Measurements from ENCODE around the gene MAPK4. TPM values are rescaled to one million over a fixed set of nuclear protein-coding genes. Genes with fewer than 3 reads are reported as not detected.
"Not testable (repeated sequence)": the region's sequence is repeated elsewhere in the genome, so short reads cannot be mapped to it uniquely, and the experiment has no call there.

The MAPK4 gene
- polyA plus RNA-seq, 4 donors: 0.22 to 0.92 (median 0.76) TPM

DNA sequence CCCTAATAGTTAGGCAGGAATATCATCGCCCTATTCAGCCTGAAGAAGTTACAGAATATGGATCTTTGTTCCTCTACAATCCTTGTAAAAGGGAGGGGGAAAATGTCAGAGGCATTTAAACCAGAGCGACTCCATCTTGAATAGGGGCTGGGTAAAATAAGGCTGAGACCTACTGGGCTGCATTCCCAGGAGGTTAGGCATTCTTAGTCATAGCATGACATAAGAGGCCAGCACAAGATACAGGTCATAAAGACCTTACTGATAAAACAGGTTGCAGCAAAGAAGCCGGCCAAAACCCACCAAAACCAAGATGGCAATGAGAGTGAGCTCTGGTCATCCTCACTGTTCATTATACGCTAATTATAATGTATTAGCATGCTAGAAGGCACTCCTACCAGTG is 15.4 kb upstream of the MAPK4 start:
- FAIRE-seq; H3K27me3 ChIP-seq (ENCODE audit: control insufficient read depth in 3 of 3, insufficient read depth in 3 of 3, low read length in 3 of 3): not testable (repeated sequence)

DNA sequence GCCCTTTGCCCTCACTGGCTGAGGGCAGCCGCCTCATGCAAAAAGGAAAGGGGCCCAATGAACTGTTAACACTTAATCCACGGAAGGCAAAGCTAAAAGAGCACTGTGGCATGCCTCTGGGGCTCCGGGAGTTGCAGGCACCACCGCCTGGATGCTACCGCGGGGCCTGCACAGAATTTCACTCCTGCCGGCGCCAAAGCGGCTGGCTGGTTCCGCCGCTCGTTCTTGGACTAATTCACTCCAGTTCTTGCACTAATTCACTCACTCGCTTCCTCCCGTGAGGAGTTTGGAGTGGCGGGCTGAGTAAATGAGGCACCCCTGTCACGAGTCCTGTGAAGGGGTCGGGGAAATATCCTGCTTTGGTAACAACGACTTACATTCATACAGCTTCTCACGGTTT is 14.0 kb upstream of the MAPK4 start:
- FAIRE-seq (no peak), DNase-seq (no peak)
- H3K9me3 ChIP-seq (ENCODE audit: control insufficient read depth in 2 of 2, insufficient read depth in 1 of 2, low read depth in 1 of 2, low read length in 1 of 2): peaks cover 0 to 3% of the 10 kb centered on the region in 2 donors
- WGBS, 3 donors: 83 to 89% (median 83%) methylated on average over 19 of the region's 19 CpGs
- no peaks in the 10 kb centered on the region for H3K36me3 ChIP-seq (ENCODE audit: control insufficient read depth in 3 of 3, insufficient read depth in 2 of 3, low read depth in 1 of 3, low read length in 3 of 3)
- no peak overlapping the region for H3K4me3 ChIP-seq (ENCODE audit: low read depth in 1 of 3, low read length in 3 of 3)
- no peaks in the 10 kb centered on the region for H3K27me3 ChIP-seq (ENCODE audit: control insufficient read depth in 3 of 3, insufficient read depth in 3 of 3, low read length in 3 of 3)
- no peaks in the 10 kb centered on the region for H3K4me1 ChIP-seq (ENCODE audit: control insufficient read depth in 3 of 3, insufficient read depth in 2 of 3, low read depth in 1 of 3, low read length in 2 of 3)
- H3K27ac ChIP-seq (ENCODE audit: low read depth in 1 of 3, low read length in 2 of 3): no peak overlapping the region

More for the DNA sequence above, 15.4 kb upstream of the MAPK4 start:
- H3K9me3 ChIP-seq (ENCODE audit: control insufficient read depth in 2 of 2, insufficient read depth in 1 of 2, low read depth in 1 of 2, low read length in 1 of 2); H3K36me3 ChIP-seq (ENCODE audit: control insufficient read depth in 3 of 3, insufficient read depth in 2 of 3, low read depth in 1 of 3, low read length in 3 of 3); DNase-seq; H3K4me1 ChIP-seq (ENCODE audit: control insufficient read depth in 3 of 3, insufficient read depth in 2 of 3, low read depth in 1 of 3, low read length in 2 of 3); H3K27ac ChIP-seq (ENCODE audit: low read depth in 1 of 3, low read length in 2 of 3); H3K4me3 ChIP-seq (ENCODE audit: low read depth in 1 of 3, low read length in 3 of 3): not testable (repeated sequence)
- 83 to 89% (median 89%) methylated on average over 4 of the region's 4 CpGs for WGBS, 3 donors

DNA sequence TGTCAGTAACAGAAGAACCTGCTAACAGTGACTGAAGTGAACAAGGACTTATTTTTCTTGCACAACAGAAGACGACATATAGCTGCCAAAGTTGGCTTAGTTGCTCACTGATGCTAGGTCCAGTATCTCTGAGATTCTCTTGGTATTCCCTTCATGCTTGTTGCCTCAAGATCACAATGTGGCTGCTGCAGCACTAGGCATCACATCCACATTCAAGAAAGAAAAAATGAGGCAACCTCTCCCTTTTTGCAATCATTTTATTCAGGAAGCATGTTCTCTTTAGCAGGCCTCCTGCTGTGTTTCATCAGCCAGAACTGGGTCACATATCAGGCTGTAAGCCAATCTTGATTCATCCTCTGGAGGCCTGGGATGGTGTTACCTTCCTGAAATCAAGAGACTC is 11.7 kb upstream of the MAPK4 start:
- FAIRE-seq (no peak), DNase-seq (no peak)
- Histone ChIP-seq H3K36me3 (ENCODE audit: control insufficient read depth in 3 of 3, insufficient read depth in 2 of 3, low read depth in 1 of 3, low read length in 3 of 3) (no peaks in the 10 kb centered on the region), H3K9me3 (ENCODE audit: control insufficient read depth in 2 of 2, insufficient read depth in 1 of 2, low read depth in 1 of 2, low read length in 1 of 2) (peaks cover 0 to 3% of the 10 kb centered on the region in 2 donors), H3K4me1 (ENCODE audit: control insufficient read depth in 3 of 3, insufficient read depth in 2 of 3, low read depth in 1 of 3, low read length in 2 of 3) (no peaks in the 10 kb centered on the region), H3K27me3 (ENCODE audit: control insufficient read depth in 3 of 3, insufficient read depth in 3 of 3, low read length in 3 of 3) (no peaks in the 10 kb centered on the region), H3K4me3 (ENCODE audit: low read depth in 1 of 3, low read length in 3 of 3) (no peak overlapping the region), H3K27ac (ENCODE audit: low read depth in 1 of 3, low read length in 2 of 3) (no peak overlapping the region)
- whole genome bisulfite sequencing, 3 donors: 79 to 85% (median 81%) methylated on average over 1 of the region's 1 CpG

DNA sequence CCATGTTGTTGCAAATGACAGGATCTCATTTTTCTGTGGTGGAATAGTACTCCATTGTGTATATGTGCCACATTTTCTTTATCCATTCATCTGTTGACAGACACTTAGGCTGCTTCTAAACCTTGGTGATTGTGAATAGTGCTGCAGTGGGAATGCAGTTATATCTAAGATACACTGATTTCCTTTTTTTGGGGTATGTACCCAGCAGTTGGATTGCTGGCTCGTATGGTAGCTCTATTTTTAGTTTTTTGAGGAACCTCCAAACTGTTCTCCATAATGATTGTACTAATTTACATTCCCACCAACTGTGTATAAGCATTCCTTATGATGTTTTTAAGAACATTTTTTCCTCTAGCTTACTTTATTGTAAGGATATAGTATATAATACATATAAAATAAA is 8.2 kb upstream of the MAPK4 start:
- FAIRE-seq; H3K4me1 ChIP-seq (ENCODE audit: control insufficient read depth in 3 of 3, insufficient read depth in 2 of 3, low read depth in 1 of 3, low read length in 2 of 3); H3K36me3 ChIP-seq (ENCODE audit: control insufficient read depth in 3 of 3, insufficient read depth in 2 of 3, low read depth in 1 of 3, low read length in 3 of 3); H3K27me3 ChIP-seq (ENCODE audit: control insufficient read depth in 3 of 3, insufficient read depth in 3 of 3, low read length in 3 of 3); H3K9me3 ChIP-seq (ENCODE audit: control insufficient read depth in 2 of 2, insufficient read depth in 1 of 2, low read depth in 1 of 2, low read length in 1 of 2); H3K27ac ChIP-seq (ENCODE audit: low read depth in 1 of 3, low read length in 2 of 3); DNase-seq; H3K4me3 ChIP-seq (ENCODE audit: low read depth in 1 of 3, low read length in 3 of 3): not testable (repeated sequence)
- WGBS, 3 donors: 31 to 57% (median 41%) methylated on average over 1 of the region's 1 CpG

DNA sequence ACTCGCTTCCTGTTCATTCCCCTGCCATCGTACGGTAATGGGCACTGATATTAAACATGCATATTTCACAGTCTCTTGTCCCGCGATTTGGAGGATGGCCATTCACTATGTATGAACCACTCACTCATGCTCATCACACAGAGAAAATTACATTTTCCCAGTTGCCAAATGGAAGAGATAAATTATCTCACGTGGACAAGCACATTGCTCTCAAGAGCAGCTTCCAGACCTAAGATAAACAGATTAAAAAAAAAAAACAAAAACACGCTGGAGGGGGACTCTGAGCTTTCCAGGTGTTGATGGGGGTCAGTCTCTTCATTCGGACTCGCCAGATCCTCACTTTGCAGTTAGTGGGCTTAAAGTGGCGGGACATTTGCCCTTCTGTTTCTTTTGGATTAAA is 1.7 kb upstream of the MAPK4 start:
- peaks cover 0 to 3% of the 10 kb centered on the region in 2 donors for H3K9me3 ChIP-seq (ENCODE audit: control insufficient read depth in 2 of 2, insufficient read depth in 1 of 2, low read depth in 1 of 2, low read length in 1 of 2)
- H3K27ac ChIP-seq (ENCODE audit: low read depth in 1 of 3, low read length in 2 of 3): no peak overlapping the region
- peaks cover 0 to 34% (median 15%) of the 10 kb centered on the region in 3 donors for H3K27me3 ChIP-seq (ENCODE audit: control insufficient read depth in 3 of 3, insufficient read depth in 3 of 3, low read length in 3 of 3)
- DNase-seq: no peak
- no peaks in the 10 kb centered on the region for H3K36me3 ChIP-seq (ENCODE audit: control insufficient read depth in 3 of 3, insufficient read depth in 2 of 3, low read depth in 1 of 3, low read length in 3 of 3)
- H3K4me3 ChIP-seq (ENCODE audit: low read depth in 1 of 3, low read length in 3 of 3): no peak overlapping the region
- H3K4me1 ChIP-seq (ENCODE audit: control insufficient read depth in 3 of 3, insufficient read depth in 2 of 3, low read depth in 1 of 3, low read length in 2 of 3): peaks cover 0 to 12% (median 7%) of the 10 kb centered on the region in 3 donors
- 57 to 60% (median 58%) methylated on average over 10 of the region's 10 CpGs for WGBS, 3 donors
- FAIRE-seq: no peak

GRCh38 chr18:50558948-50559751 is 737 bp upstream of the MAPK4 start:
- H3K27me3 ChIP-seq (ENCODE audit: control insufficient read depth in 3 of 3, insufficient read depth in 3 of 3, low read length in 3 of 3): peaks cover 0 to 38% (median 18%) of the 10 kb centered on the region in 3 donors
- peaks cover 0 to 3% of the 10 kb centered on the region in 2 donors for H3K9me3 ChIP-seq (ENCODE audit: control insufficient read depth in 2 of 2, insufficient read depth in 1 of 2, low read depth in 1 of 2, low read length in 1 of 2)
- no peaks in the 10 kb centered on the region for H3K36me3 ChIP-seq (ENCODE audit: control insufficient read depth in 3 of 3, insufficient read depth in 2 of 3, low read depth in 1 of 3, low read length in 3 of 3)
- peak in 1 of 2 donors; percentile 23 for DNase-seq
- no peak overlapping the region for H3K27ac ChIP-seq (ENCODE audit: low read depth in 1 of 3, low read length in 2 of 3)
- peak overlapping the region in 2 of 3 donors; percentile 34 to 37 for H3K4me3 ChIP-seq (ENCODE audit: low read depth in 1 of 3, low read length in 3 of 3)
- H3K4me1 ChIP-seq (ENCODE audit: control insufficient read depth in 3 of 3, insufficient read depth in 2 of 3, low read depth in 1 of 3, low read length in 2 of 3): peaks cover 0 to 12% (median 7%) of the 10 kb centered on the region in 3 donors
- 14 to 18% (median 15%) methylated on average over 46 to 53 of the region's 53 CpGs for WGBS, 3 donors
- FAIRE-seq: no peak

DNA sequence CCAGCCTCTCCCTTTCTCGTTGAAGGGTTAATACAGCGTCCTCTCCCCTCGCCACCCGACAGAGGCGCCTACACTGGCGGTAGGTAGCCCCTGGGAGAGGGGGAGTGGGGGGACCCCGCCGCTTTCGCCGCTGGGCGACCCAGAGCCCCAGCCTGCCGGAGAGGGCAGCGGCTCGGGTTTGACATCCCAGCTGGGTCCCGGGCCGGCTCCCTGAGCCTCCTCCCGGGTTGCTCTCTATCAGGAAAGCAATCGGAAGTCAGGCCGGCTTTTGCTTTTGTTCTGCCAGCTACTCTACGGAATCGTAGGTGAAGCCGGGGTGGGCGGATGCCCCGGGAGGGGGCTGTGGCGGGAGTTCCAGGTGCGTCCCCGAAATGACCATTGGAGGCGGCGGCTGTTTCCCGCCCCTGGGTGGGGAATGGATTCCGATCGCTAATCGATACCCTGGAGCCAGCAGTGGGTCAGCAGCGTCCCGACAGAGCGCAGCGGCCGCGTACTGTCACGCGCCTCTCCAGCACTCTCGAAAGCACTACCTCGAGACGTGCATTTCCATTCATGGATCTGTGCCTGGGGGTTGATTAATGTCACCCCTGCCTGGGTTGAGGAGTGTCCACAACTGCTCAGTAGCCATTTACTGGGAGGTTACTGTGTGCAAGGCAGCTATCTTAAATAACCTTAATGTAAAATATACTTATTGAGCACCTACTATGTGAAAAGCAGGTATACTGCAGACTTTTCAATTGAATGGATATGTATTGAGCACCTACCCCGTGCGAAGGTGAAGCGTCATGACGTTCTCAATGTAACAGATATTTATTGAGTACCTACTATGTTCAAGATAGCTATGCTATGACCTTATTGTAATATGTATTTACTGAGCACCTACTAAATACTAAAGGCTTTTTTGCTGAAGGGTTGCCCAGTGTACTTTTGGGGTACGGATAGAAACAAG is 1.1 kb downstream of the MAPK4 start:
- peaks cover 0 to 38% (median 15%) of the 10 kb centered on the region in 3 donors for H3K27me3 ChIP-seq (ENCODE audit: control insufficient read depth in 3 of 3, insufficient read depth in 3 of 3, low read length in 3 of 3)
- WGBS, 3 donors: 5 to 8% (median 6%) methylated on average over 41 to 49 of the region's 49 CpGs
- H3K36me3 ChIP-seq (ENCODE audit: control insufficient read depth in 3 of 3, insufficient read depth in 2 of 3, low read depth in 1 of 3, low read length in 3 of 3): no peaks in the 10 kb centered on the region
- no peak overlapping the region for H3K27ac ChIP-seq (ENCODE audit: low read depth in 1 of 3, low read length in 2 of 3)
- DNase-seq (peak; percentile 8 to 46), FAIRE-seq (no peak)
- H3K4me3 ChIP-seq (ENCODE audit: low read depth in 1 of 3, low read length in 3 of 3): peak overlapping the region in 2 of 3 donors; percentile 37 to 61
- H3K4me1 ChIP-seq (ENCODE audit: control insufficient read depth in 3 of 3, insufficient read depth in 2 of 3, low read depth in 1 of 3, low read length in 2 of 3): peaks cover 0 to 12% (median 7%) of the 10 kb centered on the region in 3 donors
- peaks cover 0 to 1% of the 10 kb centered on the region in 2 donors for H3K9me3 ChIP-seq (ENCODE audit: control insufficient read depth in 2 of 2, insufficient read depth in 1 of 2, low read depth in 1 of 2, low read length in 1 of 2)

GRCh38 chr18:50562258-50562657 is 2.4 kb downstream of the MAPK4 start:
- not testable (repeated sequence) for H3K4me3 ChIP-seq (ENCODE audit: low read depth in 1 of 3, low read length in 3 of 3); H3K36me3 ChIP-seq (ENCODE audit: control insufficient read depth in 3 of 3, insufficient read depth in 2 of 3, low read depth in 1 of 3, low read length in 3 of 3); FAIRE-seq; H3K9me3 ChIP-seq (ENCODE audit: control insufficient read depth in 2 of 2, insufficient read depth in 1 of 2, low read depth in 1 of 2, low read length in 1 of 2); H3K27ac ChIP-seq (ENCODE audit: low read depth in 1 of 3, low read length in 2 of 3); DNase-seq
- Histone ChIP-seq H3K27me3 (ENCODE audit: control insufficient read depth in 3 of 3, insufficient read depth in 3 of 3, low read length in 3 of 3) (peaks cover 0 to 36% (median 11%) of the 10 kb centered on the region in 3 donors), H3K4me1 (ENCODE audit: control insufficient read depth in 3 of 3, insufficient read depth in 2 of 3, low read depth in 1 of 3, low read length in 2 of 3) (peaks cover 0 to 12% (median 7%) of the 10 kb centered on the region in 3 donors)
- WGBS, 3 donors: 83% methylated on average over 1 of the region's 1 CpG; no CpG with 5 or more reads in 2 of the 3 donors

Data from small intestine (tissue), 7 donors.